Measurements from ENCODE around the gene WDR43.
"Not testable (repeated sequence)": the region's sequence is repeated elsewhere in the genome, so short reads cannot be mapped to it uniquely, and the experiment has no call there.

The WDR43 gene

GRCh38 chr2:28970464-28971160, 76.1 kb downstream of the WDR43 start:
- DNase-seq: no peak

- DNase-seq: no peak
Measured at GRCh38 chr2:28972778-28973335, 78.4 kb downstream of the WDR43 start.

GRCh38 chr2:28974252-28974651, 79.8 kb downstream of the WDR43 start:
- no peak for DNase-seq

- no peak for DNase-seq
Measured at GRCh38 chr2:28975671-28976070, 81.2 kb downstream of the WDR43 start.

GRCh38 chr2:28976584-28976983, 82.1 kb downstream of the WDR43 start:
- DNase-seq: no peak

GRCh38 chr2:28977176-28977875, 82.9 kb downstream of the WDR43 start:
- no peak for DNase-seq

- DNase-seq: not testable (repeated sequence)
Measured at GRCh38 chr2:28978001-28978400, 83.5 kb downstream of the WDR43 start.

- no peak for DNase-seq
Measured at GRCh38 chr2:28978606-28979005, 84.1 kb downstream of the WDR43 start.

- no peak for DNase-seq
Measured at GRCh38 chr2:28979041-28979440, 84.6 kb downstream of the WDR43 start.

- DNase-seq: no peak
Measured at GRCh38 chr2:28979576-28980366, 85.3 kb downstream of the WDR43 start.

GRCh38 chr2:28980368-28981015, 86.0 kb downstream of the WDR43 start:
- no peak for DNase-seq

GRCh38 chr2:28981016-28981441, 86.6 kb downstream of the WDR43 start, which contains the start of gene TOGARAM2:
TSS of gene TOGARAM2 (plus strand) at chr2:28981298. CDS start at chr2:28994835, 13,537 bp downstream.
- DNase-seq: peak; percentile 21

GRCh38 chr2:28981620-28982376, 87.3 kb downstream of the WDR43 start:
- no peak for DNase-seq

- DNase-seq: no peak
Measured at GRCh38 chr2:28982381-28982950, 88.0 kb downstream of the WDR43 start.

GRCh38 chr2:28986429-28986828, 92.0 kb downstream of the WDR43 start:
- DNase-seq: no peak

GRCh38 chr2:28989973-28990372, 95.5 kb downstream of the WDR43 start:
- no peak for DNase-seq

GRCh38 chr2:28990445-28990844, 96.0 kb downstream of the WDR43 start:
- DNase-seq: no peak

- DNase-seq: no peak
Measured at GRCh38 chr2:28991021-28991420, 96.6 kb downstream of the WDR43 start.

- no peak for DNase-seq
Measured at GRCh38 chr2:28991460-28991859, 97.0 kb downstream of the WDR43 start.

- DNase-seq: no peak
Measured at GRCh38 chr2:28993206-28993960, 98.9 kb downstream of the WDR43 start.

GRCh38 chr2:28994074-28994473, 99.6 kb downstream of the WDR43 start:
- no peak for DNase-seq
